Stimulated activated CD8-positive, alpha-beta memory T cell treated with anti-CD3 and anti-CD28 coated beads, Interleukin-4, amount 100 ng/mL, for 48 hours (primary cell): ENCODE data around the gene KRTAP10-10.

Experiments
- DNase-seq: peaks from one replicate; pipeline ENCODE4 v3.0.0-alpha.2; 2020

KRTAP10-10 gene

GRCh38 chr21:44686000-44686781, 49.0 kb downstream of the KRTAP10-10 start:
- no peak for DNase-seq

- DNase-seq, result no peak
Observed at GRCh38 chr21:44686843-44687561, 49.8 kb downstream of the KRTAP10-10 start.

- DNase-seq, result no peak
Observed at GRCh38 chr21:44687671-44688070, 50.5 kb downstream of the KRTAP10-10 start.
